Sigmoid colon (tissue), 7 donors: ENCODE data around the gene SURF4. TPM values are rescaled to one million over a fixed set of nuclear protein-coding genes. Genes with fewer than 3 reads are reported as not detected.

Experiments
- DNase-seq: peaks from one replicate; pipeline ENCODE4 v3.0.0-alpha.2; 2019
- H3K27ac ChIP-seq, 4 donors: fragments of 200-600 bp; sonication (generic); one replicate each; pipeline ENCODE4 v1.5.1; 2016 to 2019; ENCODE audit warnings: mild to moderate bottlenecking in 1 of 4
- H3K27me3 ChIP-seq, 3 donors: fragments of 200-600 bp; sonication (generic); one replicate each; pipeline ENCODE4 v1.5.1; 2019; ENCODE audit warnings: mild to moderate bottlenecking in 1 of 3
- H3K36me3 ChIP-seq, 4 donors: fragments of 200-600 bp; sonication (generic); one replicate each; pipeline ENCODE4 v1.5.1; 2016 to 2019
- H3K4me1 ChIP-seq, 4 donors: fragments of 200-600 bp; sonication (generic); one replicate each; pipeline ENCODE4 v1.5.1; 2017 to 2019
- H3K4me3 ChIP-seq, 4 donors: fragments of 200-600 bp; sonication (generic); one replicate each; pipeline ENCODE4 v1.5.1; 2017 to 2019; ENCODE audit warnings: mild to moderate bottlenecking in 2 of 4, moderate library complexity in 1 of 4
- H3K9me3 ChIP-seq, 4 donors: fragments of 200-600 bp in 3 of 4; sonication (generic) in 3 of 4; one replicate each; pipeline versions ENCODE4 v1.5.1 to v1.6.1; 2013 to 2019
- CTCF ChIP-seq, 4 experiments: fragments of 450-650 bp in 3 of 4; fragments of 200-600 bp in 1 of 4; IDR thresholded peaks; one replicate each; pipeline ENCODE4 v1.5.1; 2016 to 2019; ENCODE audit warnings: antibody characterized with exemption in 4 of 4, mild to moderate bottlenecking in 3 of 4, moderate library complexity in 2 of 4
- EP300 ChIP-seq, 4 donors: sonication (generic); formaldehyde crosslinking; IDR thresholded peaks; one replicate each; pipeline ENCODE4 v1.6.1; 2017; ENCODE audit warnings: antibody characterized with exemption in 4 of 4
- POLR2A ChIP-seq, 2 donors: fragments of 450-650 bp; IDR thresholded peaks; one replicate each; pipeline ENCODE4 v1.6.1; 2016; ENCODE audit warnings: antibody characterized with exemption in 2 of 2, mild to moderate bottlenecking in 2 of 2, moderate library complexity in 2 of 2
- POLR2AphosphoS5 ChIP-seq, 4 donors: sonication (generic); formaldehyde crosslinking; IDR thresholded peaks; one replicate each; pipeline ENCODE4 v1.6.1; 2017; ENCODE audit warnings: antibody characterized with exemption in 4 of 4
- WGBS, 2 donors: extraction: QIAGEN DNeasy Blood & Tissue Kit; methylation state at CpG; one replicate each; pipeline ENCODE4 v1.1.7; 2013; 5-methylcytosine and 5-hydroxymethylcytosine counted together
- intact Hi-C: fragments of 100-400 bp; cut with DNase I; formaldehyde crosslinking; loops from one replicate; pipeline ENCODE4 v1.15.1; 2023
- polyA plus RNA-seq, 3 donors: library from polyadenylated mRNA; stranded (reverse); fragments of 200-250 nt; gene quantifications; one replicate each; pipeline ENCODE4 v1.2.3, GENCODE V29; 2013
- total RNA-seq, 4 donors: library from RNA; depleted of rRNA; stranded (reverse); fragments of >200 nt; gene quantifications; one replicate each; pipeline ENCODE4 v1.1.0, GENCODE V29; 2016
- donor health status: healthy with polysubstance abuse.
- donor health status: Bipolar disorder and iron deficiency.
- donor health status: healthy.

SURF4 gene
- total and polyA plus RNA-seq, 7 donors = 17.4 to 190 (median 83.1) TPM

- no peak for DNase-seq
- intact Hi-C loops = no loop called here
- peaks cover 20 to 51% (median 36%) of the 10 kb centered on the region in 4 donors for H3K36me3 ChIP-seq
These were observed 23.8 kb downstream of the SURF4 start for GRCh38 chr9:133351908-133352634.

GRCh38 chr9:133351526-133351907 is 24.3 kb downstream of the SURF4 start:
- Histone ChIP-seq H3K4me1 (peaks cover 0 to 39% (median 33%) of the 10 kb centered on the region in 4 donors), H3K4me3 (no peak overlapping the region), H3K27ac (no peak overlapping the region), H3K27me3 (no peaks in the 10 kb centered on the region), H3K36me3 (peaks cover 20 to 51% (median 36%) of the 10 kb centered on the region in 4 donors), H3K9me3 (no peaks in the 10 kb centered on the region)
- intact Hi-C loops = no loop called here
- 91 to 94% methylated on average over 3 of the region's 3 CpGs for WGBS, 2 donors
- DNase-seq = no peak
- TF ChIP-seq EP300 (IDR thresholded peaks at IDR 0.05) = no peak
- TF ChIP-seq CTCF (IDR thresholded peaks at IDR 0.05) = no peak
- no peak for TF ChIP-seq POLR2AphosphoS5 (IDR thresholded peaks at IDR 0.05)
- TF ChIP-seq POLR2A (IDR thresholded peaks at IDR 0.05) = no peak

More at GRCh38 chr9:133351908-133352634, 23.8 kb downstream of the SURF4 start:
- no peak overlapping the region for H3K4me3 ChIP-seq
- no peaks in the 10 kb centered on the region for H3K9me3 ChIP-seq
- H3K4me1 ChIP-seq = peaks cover 0 to 38% (median 32%) of the 10 kb centered on the region in 4 donors
- no peaks in the 10 kb centered on the region for H3K27me3 ChIP-seq
- no peak for TF ChIP-seq CTCF (IDR thresholded peaks at IDR 0.05)
- TF ChIP-seq POLR2A (IDR thresholded peaks at IDR 0.05) = no peak
- no peak for TF ChIP-seq EP300 (IDR thresholded peaks at IDR 0.05)
- no peak for TF ChIP-seq POLR2AphosphoS5 (IDR thresholded peaks at IDR 0.05)
- no peak overlapping the region for H3K27ac ChIP-seq
- WGBS, 2 donors = 83 to 87% methylated on average over 14 of the region's 14 CpGs

- H3K9me3 ChIP-seq = no peaks in the 10 kb centered on the region
- intact Hi-C loops = loop anchor here (5.0 kb wide), 1 partner anchor 112 kb away; no protein-coding TSS in a partner anchor
- TF ChIP-seq POLR2AphosphoS5 (IDR thresholded peaks at IDR 0.05) (no peak), EP300 (IDR thresholded peaks at IDR 0.05) (no peak), POLR2A (IDR thresholded peaks at IDR 0.05) (no peak), CTCF (IDR thresholded peaks at IDR 0.05) (no peak)
- no peak for DNase-seq
- peaks cover 0 to 37% (median 33%) of the 10 kb centered on the region in 4 donors for H3K4me1 ChIP-seq
- no peak overlapping the region for H3K27ac ChIP-seq
- H3K36me3 ChIP-seq = peaks cover 20 to 59% (median 41%) of the 10 kb centered on the region in 4 donors
- WGBS, 2 donors = 82 to 87% methylated on average over 15 of the region's 15 CpGs
- H3K27me3 ChIP-seq = no peaks in the 10 kb centered on the region
- H3K4me3 ChIP-seq = no peak overlapping the region
These were observed 25.8 kb downstream of the SURF4 start for GRCh38 chr9:133349965-133350616.

GRCh38 chr9:133348718-133349573 is 26.9 kb downstream of the SURF4 start:
- Histone ChIP-seq H3K27me3 (no peaks in the 10 kb centered on the region), H3K4me3 (peak overlapping the region; percentile 78 to 96 (median 88)), H3K27ac (peak overlapping the region; percentile 90 to 93 (median 92)), H3K4me1 (peaks cover 0 to 31% (median 27%) of the 10 kb centered on the region in 4 donors), H3K36me3 (peaks cover 28 to 69% (median 48%) of the 10 kb centered on the region in 4 donors), H3K9me3 (no peaks in the 10 kb centered on the region)
- no peak for DNase-seq
- 9 to 19% methylated on average over 25 of the region's 25 CpGs for WGBS, 2 donors
- no peak for TF ChIP-seq POLR2AphosphoS5 (IDR thresholded peaks at IDR 0.05)
- no peak for TF ChIP-seq CTCF (IDR thresholded peaks at IDR 0.05)
- TF ChIP-seq EP300 (IDR thresholded peaks at IDR 0.05) = no peak
- TF ChIP-seq POLR2A (IDR thresholded peaks at IDR 0.05) = no peak
- intact Hi-C loops = loop anchor here (1.0 to 5.0 kb wide), 2 partner anchors 27 to 113 kb away; partner anchors contain the start of genes STKLD1 and SURF4
